ENCODE results near the gene IGSF9. TPM values are rescaled to one million over a fixed set of nuclear protein-coding genes. Genes with fewer than 3 reads are reported as not detected.

IGSF9 gene
- total and polyA plus RNA-seq, 10 of the 15 experiments (the other 5 are each of a cell fraction or from before 2014, with no cell fraction given): 0.04 to 0.07 TPM; not detected in 8

DNA sequence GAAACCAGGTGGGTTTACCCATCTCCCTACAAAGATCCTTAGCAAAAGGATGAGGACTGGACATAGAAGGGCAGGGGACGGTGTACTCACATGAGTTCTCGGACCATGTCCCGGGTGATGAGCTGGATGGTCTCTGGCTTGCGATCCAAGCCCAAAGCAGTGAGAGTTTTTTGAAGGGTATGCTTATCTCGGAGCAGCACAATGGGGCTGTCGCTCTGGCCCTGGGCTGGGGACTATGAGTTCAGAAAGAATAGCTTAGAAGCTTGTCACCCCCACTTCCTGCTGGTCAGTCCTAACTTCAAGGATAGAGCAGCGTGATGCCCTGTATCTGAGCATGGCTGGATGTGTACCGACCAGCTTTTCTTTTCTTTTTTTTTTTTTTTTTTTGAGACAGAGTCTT lies 55.0 kb downstream of the IGSF9 start (continued):
- TF ChIP-seq CHD4 (IDR thresholded peaks at IDR 0.05): no peak
- TF ChIP-seq, protein P1, sequence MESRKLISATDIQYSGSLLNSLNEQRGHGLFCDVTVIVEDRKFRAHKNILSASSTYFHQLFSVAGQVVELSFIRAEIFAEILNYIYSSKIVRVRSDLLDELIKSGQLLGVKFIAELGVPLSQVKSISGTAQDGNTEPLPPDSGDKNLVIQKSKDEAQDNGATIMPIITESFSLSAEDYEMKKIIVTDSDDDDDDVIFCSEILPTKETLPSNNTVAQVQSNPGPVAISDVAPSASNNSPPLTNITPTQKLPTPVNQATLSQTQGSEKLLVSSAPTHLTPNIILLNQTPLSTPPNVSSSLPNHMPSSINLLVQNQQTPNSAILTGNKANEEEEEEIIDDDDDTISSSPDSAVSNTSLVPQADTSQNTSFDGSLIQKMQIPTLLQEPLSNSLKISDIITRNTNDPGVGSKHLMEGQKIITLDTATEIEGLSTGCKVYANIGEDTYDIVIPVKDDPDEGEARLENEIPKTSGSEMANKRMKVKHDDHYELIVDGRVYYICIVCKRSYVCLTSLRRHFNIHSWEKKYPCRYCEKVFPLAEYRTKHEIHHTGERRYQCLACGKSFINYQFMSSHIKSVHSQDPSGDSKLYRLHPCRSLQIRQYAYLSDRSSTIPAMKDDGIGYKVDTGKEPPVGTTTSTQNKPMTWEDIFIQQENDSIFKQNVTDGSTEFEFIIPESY (IDR thresholded peaks at IDR 0.05): no peak

DNA sequence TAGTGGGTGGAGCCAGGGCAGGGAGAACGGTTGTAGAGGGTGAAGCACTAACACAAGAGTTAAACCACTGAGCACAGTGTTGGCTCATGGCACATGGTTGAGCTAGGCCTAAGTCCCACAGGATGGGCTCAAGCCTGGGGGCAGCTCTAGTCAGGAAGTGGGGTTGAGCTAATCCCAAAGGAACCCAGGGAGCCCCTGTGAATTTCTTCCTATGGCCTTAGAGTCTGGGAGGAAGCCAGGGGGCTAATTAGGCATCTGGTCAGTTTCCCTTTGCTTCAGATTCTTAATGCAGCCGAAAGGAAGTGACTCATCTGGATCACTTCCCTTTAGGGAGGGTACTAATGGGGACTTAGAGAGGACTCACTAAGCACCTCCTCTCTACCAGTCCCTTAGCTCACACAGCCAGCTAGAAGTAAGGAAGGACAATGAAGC lies 55.6 kb downstream of the IGSF9 start:
- H3K4me2 ChIP-seq (ENCODE audit: control insufficient read depth, insufficient read depth): peak overlapping the region; percentile 75
- BruUV-seq (replicated peaks): TSS peak; percentile 64
- H3K27ac ChIP-seq (ENCODE audit: control insufficient read depth, insufficient read depth): peak overlapping the region; percentile 59
- H3K4me3 ChIP-seq: no peak overlapping the region
- H3K9me3 ChIP-seq (replicated peaks; ENCODE audit: control insufficient read depth, insufficient read depth, low read length): no peaks in the 10 kb centered on the region
- POLR2A ChIA-PET: interaction anchor here (0.7 to 3.2 kb wide), 6 partner anchors 34 to 90 kb away, joined by 3 to 25 read pairs (median 3); partner anchors contain the start of gene TAGLN2
- ATAC-seq (peak; percentile 94), DNase-seq (ENCODE audit: low read depth, low spot score) (peak; percentile 67), FAIRE-seq (peak; percentile 64)
- no peaks in the 10 kb centered on the region for H4K20me1 ChIP-seq (ENCODE audit: control insufficient read depth, insufficient read depth)
- H3K9ac ChIP-seq (ENCODE audit: control insufficient read depth, insufficient read depth, low read length): no peak overlapping the region
- RAD21 ChIA-PET (ENCODE audit: unreplicated experiment): interaction anchor here (0.6 to 7.6 kb wide), 23 partner anchors 9 to 677 kb away, joined by 3 to 153 read pairs (median 4); partner anchors contain the start of genes FCRL6, SLAMF8 and TAGLN2
- WGBS (ENCODE audit: insufficient coverage, insufficient replicate concordance, low lambda C conversion rate, missing lambda C conversion rate): 0% methylated on average over 2 of the region's 2 CpGs
- no peaks in the 10 kb centered on the region for H3K79me2 ChIP-seq (ENCODE audit: control insufficient read depth, insufficient read depth, low read length)
- peak overlapping the region; percentile 60 for H2AFZ ChIP-seq (ENCODE audit: control insufficient read depth, low read depth, low read length)
- H3K27me3 ChIP-seq (replicated peaks in 1 of 2; ENCODE audit: control insufficient read depth in 2 of 2, insufficient read depth in 2 of 2, low read length in 1 of 2): 0 out of 4 replicates have a peak, but pooled peaks cover 0 to 2% of the 10 kb centered on the region in 2 experiments
- no peaks in the 10 kb centered on the region for H3K36me3 ChIP-seq (ENCODE audit: control insufficient read depth in 2 of 2, insufficient read depth in 2 of 2, low read length in 1 of 2)
- in situ Hi-C loops (cut with MboI) (loop anchor here (5.0 kb wide), 1 partner anchor 93 kb away; no protein-coding TSS in a partner anchor), intact Hi-C loops (cut with micrococcal nuclease; ENCODE audit: unreplicated experiment) (loop anchor here (2.0 kb wide), 3 partner anchors 51 to 675 kb away; partner anchors contain the start of gene SLAMF8)
- CTCF ChIA-PET: interaction anchor here (0.6 to 14.8 kb wide), 24 partner anchors 10 to 758 kb away, joined by 3 to 476 read pairs (median 6); partner anchors contain the start of genes ACKR1, DUSP23, FCRL6 and SLAMF8
- peaks cover 19% of the 10 kb centered on the region for H3K4me1 ChIP-seq (ENCODE audit: control insufficient read depth, insufficient read depth, low read length)
- SMC1A ChIA-PET (ENCODE audit: uncharacterized antibody, unreplicated experiment): interaction anchor here (0.6 to 12.2 kb wide), 22 partner anchors 10 to 1297 kb away, joined by 3 to 289 read pairs (median 5); partner anchors contain the start of genes CFAP45, DUSP23, FCRL6 and PIGM
- TF ChIP-seq SPI1 (IDR thresholded peaks at IDR 0.05; ENCODE audit: borderline replicate concordance, insufficient read depth, low read depth, low read length): peak; percentile 94
- TF ChIP-seq ATF7 (IDR thresholded peaks at IDR 0.05; ENCODE audit: low read depth): peak; percentile 65; the same call in 1 of the 2 replicates
- 0 out of 2 replicates have a peak, but pooled peaks have one; percentile 5 for TF ChIP-seq CREM (IDR thresholded peaks at IDR 0.05; ENCODE audit: low read depth)
- TF ChIP-seq, protein P2, sequence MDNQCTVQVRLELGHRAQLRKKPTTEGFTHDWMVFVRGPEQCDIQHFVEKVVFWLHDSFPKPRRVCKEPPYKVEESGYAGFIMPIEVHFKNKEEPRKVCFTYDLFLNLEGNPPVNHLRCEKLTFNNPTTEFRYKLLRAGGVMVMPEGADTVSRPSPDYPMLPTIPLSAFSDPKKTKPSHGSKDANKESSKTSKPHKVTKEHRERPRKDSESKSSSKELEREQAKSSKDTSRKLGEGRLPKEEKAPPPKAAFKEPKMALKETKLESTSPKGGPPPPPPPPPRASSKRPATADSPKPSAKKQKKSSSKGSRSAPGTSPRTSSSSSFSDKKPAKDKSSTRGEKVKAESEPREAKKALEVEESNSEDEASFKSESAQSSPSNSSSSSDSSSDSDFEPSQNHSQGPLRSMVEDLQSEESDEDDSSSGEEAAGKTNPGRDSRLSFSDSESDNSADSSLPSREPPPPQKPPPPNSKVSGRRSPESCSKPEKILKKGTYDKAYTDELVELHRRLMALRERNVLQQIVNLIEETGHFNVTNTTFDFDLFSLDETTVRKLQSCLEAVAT (IDR thresholded peaks at IDR 0.05): no peak
- TF ChIP-seq, protein P3, sequence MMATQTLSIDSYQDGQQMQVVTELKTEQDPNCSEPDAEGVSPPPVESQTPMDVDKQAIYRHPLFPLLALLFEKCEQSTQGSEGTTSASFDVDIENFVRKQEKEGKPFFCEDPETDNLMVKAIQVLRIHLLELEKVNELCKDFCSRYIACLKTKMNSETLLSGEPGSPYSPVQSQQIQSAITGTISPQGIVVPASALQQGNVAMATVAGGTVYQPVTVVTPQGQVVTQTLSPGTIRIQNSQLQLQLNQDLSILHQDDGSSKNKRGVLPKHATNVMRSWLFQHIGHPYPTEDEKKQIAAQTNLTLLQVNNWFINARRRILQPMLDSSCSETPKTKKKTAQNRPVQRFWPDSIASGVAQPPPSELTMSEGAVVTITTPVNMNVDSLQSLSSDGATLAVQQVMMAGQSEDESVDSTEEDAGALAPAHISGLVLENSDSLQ (IDR thresholded peaks at IDR 0.05): no peak
- TF ChIP-seq, protein P4, sequence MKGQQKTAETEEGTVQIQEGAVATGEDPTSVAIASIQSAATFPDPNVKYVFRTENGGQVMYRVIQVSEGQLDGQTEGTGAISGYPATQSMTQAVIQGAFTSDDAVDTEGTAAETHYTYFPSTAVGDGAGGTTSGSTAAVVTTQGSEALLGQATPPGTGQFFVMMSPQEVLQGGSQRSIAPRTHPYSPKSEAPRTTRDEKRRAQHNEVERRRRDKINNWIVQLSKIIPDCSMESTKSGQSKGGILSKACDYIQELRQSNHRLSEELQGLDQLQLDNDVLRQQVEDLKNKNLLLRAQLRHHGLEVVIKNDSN (IDR thresholded peaks at IDR 0.05; ENCODE audit: borderline replicate concordance, extremely low read length, insufficient read depth, low read depth, low read length): no peak
- no peak for TF ChIP-seq ESRRA (IDR thresholded peaks at IDR 0.05; ENCODE audit: low read length)
- TF ChIP-seq RUNX3 (IDR thresholded peaks at IDR 0.05; ENCODE audit: low read length): peak; percentile 66
- TF ChIP-seq JUNB (IDR thresholded peaks at IDR 0.05): peak; percentile 80
- no peak for TF ChIP-seq CHD4 (IDR thresholded peaks at IDR 0.05)
- TF ChIP-seq SMC3 (IDR thresholded peaks at IDR 0.05; ENCODE audit: borderline replicate concordance, low read length): no peak; the same call in 1 of the 2 replicates
- TF ChIP-seq SREBF1 (IDR thresholded peaks at IDR 0.05; ENCODE audit: low read length): no peak
- no peak for TF ChIP-seq NFYA (IDR thresholded peaks at IDR 0.05; ENCODE audit: borderline replicate concordance, low read depth, low read length)
- TF ChIP-seq RB1 (IDR thresholded peaks at IDR 0.05; ENCODE audit: borderline replicate concordance): no peak
